IPS DF 6.9 (cell line): ENCODE data around the gene TSC22D2.
A peak's percentile ranks its signal among the peaks of the same experiment; 100 is the strongest.

Experiments
- DNase-seq: peaks from one replicate; pipeline ENCODE4 v3.0.0-alpha.2; 2013; ENCODE audit warnings: low read depth, low spot score
- H3K27ac ChIP-seq: one replicate; pipeline ENCODE4 v1.5.1; 2013; ENCODE audit warnings: low read length, control low read depth
- H3K27me3 ChIP-seq: 2 replicates; pipeline ENCODE4 v1.6.1; 2013; ENCODE audit warnings: mild to moderate bottlenecking, low read length; ENCODE audit not compliant: control insufficient read depth, insufficient read depth
- H3K36me3 ChIP-seq: 2 replicates; pipeline ENCODE4 v1.6.1; 2013; ENCODE audit warnings: low read length; ENCODE audit not compliant: control insufficient read depth, insufficient read depth
- H3K4me1 ChIP-seq: 2 replicates; pipeline ENCODE4 v1.6.1; 2013; ENCODE audit warnings: low read length; ENCODE audit not compliant: control insufficient read depth, insufficient read depth
- H3K4me3 ChIP-seq: 2 replicates; pipeline ENCODE4 v1.5.1; 2013; ENCODE audit warnings: mild to moderate bottlenecking, low read length
- H3K9me3 ChIP-seq: 2 replicates; pipeline ENCODE4 v1.6.1; 2013; ENCODE audit warnings: low read length, inconsistent platforms; ENCODE audit not compliant: control insufficient read depth, insufficient read depth
- WGBS: extraction: QIAGEN DNeasy Blood & Tissue Kit; methylation state at CpG from one replicate; pipeline ENCODE4 v1.1.7; 2013; ENCODE audit warnings: mixed read lengths, missing lambda C conversion rate; ENCODE audit not compliant: insufficient read length, insufficient coverage; 5-methylcytosine and 5-hydroxymethylcytosine counted together

TSC22D2 gene

GRCh38 chr3:150402217-150402616 is 5.9 kb upstream of the TSC22D2 start:
- H3K4me1 ChIP-seq, result no peaks in the 10 kb centered on the region
- no peaks in the 10 kb centered on the region for H3K27me3 ChIP-seq
- H3K9me3 ChIP-seq, result no peaks in the 10 kb centered on the region
- WGBS, result no CpG with 5 or more reads among the region's 1 CpG
- no peak for DNase-seq
- H3K27ac ChIP-seq, result no peak overlapping the region
- no peak overlapping the region for H3K4me3 ChIP-seq
- no peaks in the 10 kb centered on the region for H3K36me3 ChIP-seq

DNA sequence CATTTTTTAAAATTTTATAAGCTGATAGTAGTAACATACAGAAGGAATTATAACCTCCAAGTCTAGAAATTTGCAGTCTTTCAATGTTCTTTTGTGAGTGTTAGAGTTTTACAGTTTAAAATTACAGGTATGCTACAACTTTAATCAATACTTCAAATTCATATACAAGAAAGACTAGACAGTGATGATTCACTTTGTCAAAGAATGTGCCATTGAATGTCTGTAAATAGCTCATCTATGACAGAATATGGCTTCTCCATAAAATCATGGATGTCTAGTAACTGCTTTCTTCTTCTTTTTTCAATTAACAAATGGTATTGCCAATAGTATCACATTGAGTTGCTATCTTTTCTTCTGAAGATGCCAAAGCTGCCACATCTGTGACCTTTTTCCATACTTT is 4.1 kb upstream of the TSC22D2 start:
- no peak overlapping the region for H3K4me3 ChIP-seq
- no peaks in the 10 kb centered on the region for H3K36me3 ChIP-seq
- no peaks in the 10 kb centered on the region for H3K9me3 ChIP-seq
- no peaks in the 10 kb centered on the region for H3K27me3 ChIP-seq
- no peak for DNase-seq
- H3K27ac ChIP-seq, result no peak overlapping the region
- H3K4me1 ChIP-seq, result no peaks in the 10 kb centered on the region

DNA sequence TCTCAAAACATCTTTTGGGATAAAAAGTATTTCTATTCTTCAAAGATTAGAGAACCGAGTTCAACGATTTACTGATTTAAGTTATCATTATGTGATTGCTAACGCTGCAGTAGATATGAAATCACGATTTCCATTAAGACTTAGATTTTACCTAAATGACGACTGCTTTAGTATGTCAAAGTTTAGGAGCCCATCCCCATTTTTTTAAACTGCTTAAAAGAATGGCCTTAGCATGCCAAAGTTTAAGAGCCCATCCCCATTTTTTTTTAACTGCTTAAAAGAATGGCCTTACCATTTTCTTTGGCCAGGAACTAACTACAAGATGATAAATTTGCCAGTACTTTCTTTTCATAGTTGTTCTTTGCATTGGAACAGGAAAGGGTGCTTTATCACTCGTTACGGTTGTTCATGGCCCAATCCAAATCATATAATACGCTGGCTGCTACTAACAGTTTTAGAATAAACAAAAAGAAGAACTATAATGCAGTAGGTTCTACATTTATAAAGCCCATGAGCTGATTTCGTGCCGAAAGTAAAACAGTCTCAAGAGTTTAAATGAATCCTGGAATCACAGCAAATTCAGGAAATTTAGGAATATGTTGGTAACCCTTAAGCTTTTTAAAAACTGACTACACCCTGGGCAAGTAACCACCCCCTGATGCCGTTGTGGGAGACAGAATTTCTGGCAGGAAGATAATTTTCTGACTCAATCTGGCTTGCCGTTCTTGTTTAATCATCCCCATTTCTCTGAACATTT is 869 bp upstream of the TSC22D2 start:
- no peaks in the 10 kb centered on the region for H3K4me1 ChIP-seq
- no peaks in the 10 kb centered on the region for H3K36me3 ChIP-seq
- no peaks in the 10 kb centered on the region for H3K27me3 ChIP-seq
- no peak overlapping the region for H3K27ac ChIP-seq
- no peak for DNase-seq
- H3K4me3 ChIP-seq, result no peak overlapping the region
- H3K9me3 ChIP-seq, result no peaks in the 10 kb centered on the region
- WGBS, result no CpG with 5 or more reads among the region's 12 CpGs

- Histone ChIP-seq H3K36me3 (no peaks in the 10 kb centered on the region), H3K27me3 (no peaks in the 10 kb centered on the region), H3K4me3 (peak overlapping the region; percentile 46; the same call in 1 of the 2 replicates), H3K4me1 (no peaks in the 10 kb centered on the region), H3K27ac (no peak overlapping the region), H3K9me3 (no peaks in the 10 kb centered on the region)
- WGBS, result 100% methylated on average over 2 of the region's 13 CpGs
- no peak for DNase-seq
Observed at GRCh38 chr3:150407808-150408220, 284 bp upstream of the TSC22D2 start.

GRCh38 chr3:150409125-150409511 is 1.0 kb downstream of the TSC22D2 start:
- no peaks in the 10 kb centered on the region for H3K9me3 ChIP-seq
- WGBS, result no CpG with 5 or more reads among the region's 30 CpGs

GRCh38 chr3:150409512-150410310 is 1.6 kb downstream of the TSC22D2 start:
- no peak overlapping the region for H3K27ac ChIP-seq
- H3K9me3 ChIP-seq, result no peaks in the 10 kb centered on the region
- no peaks in the 10 kb centered on the region for H3K36me3 ChIP-seq
- no CpG with 5 or more reads among the region's 72 CpGs for WGBS
- H3K4me1 ChIP-seq, result no peaks in the 10 kb centered on the region
- no peak for DNase-seq
- no peaks in the 10 kb centered on the region for H3K27me3 ChIP-seq
- H3K4me3 ChIP-seq, result peak overlapping the region; percentile 46

More at GRCh38 chr3:150409125-150409511, 1.0 kb downstream of the TSC22D2 start:
- Histone ChIP-seq H3K4me1 (no peaks in the 10 kb centered on the region), H3K36me3 (no peaks in the 10 kb centered on the region), H3K4me3 (peak overlapping the region; percentile 46; the same call in 1 of the 2 replicates), H3K27ac (no peak overlapping the region), H3K27me3 (no peaks in the 10 kb centered on the region)
- DNase-seq, result no peak

DNA sequence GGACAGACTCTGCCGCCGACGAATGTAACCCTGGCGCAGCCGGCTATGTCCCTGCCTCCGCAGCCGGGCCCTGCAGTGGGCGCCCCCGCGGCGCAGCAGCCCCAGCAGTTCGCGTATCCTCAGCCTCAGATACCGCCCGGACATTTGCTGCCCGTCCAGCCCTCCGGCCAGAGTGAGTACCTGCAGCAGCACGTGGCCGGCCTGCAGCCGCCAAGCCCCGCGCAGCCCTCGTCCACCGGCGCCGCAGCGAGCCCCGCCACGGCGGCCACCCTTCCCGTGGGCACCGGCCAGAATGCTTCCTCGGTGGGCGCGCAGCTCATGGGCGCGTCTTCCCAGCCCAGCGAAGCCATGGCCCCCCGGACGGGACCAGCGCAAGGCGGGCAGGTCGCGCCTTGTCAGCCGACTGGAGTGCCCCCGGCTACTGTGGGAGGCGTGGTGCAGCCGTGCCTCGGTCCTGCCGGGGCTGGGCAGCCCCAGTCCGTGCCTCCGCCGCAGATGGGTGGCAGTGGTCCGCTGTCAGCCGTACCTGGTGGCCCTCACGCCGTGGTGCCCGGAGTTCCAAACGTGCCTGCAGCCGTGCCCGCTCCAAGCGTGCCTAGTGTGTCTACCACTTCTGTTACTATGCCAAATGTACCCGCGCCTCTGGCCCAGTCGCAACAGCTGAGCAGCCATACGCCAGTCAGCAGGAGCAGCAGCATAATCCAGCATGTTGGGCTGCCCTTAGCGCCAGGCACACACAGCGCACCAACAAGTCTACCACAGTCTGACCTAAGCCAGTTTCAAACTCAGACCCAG is 2.4 kb downstream of the TSC22D2 start:
- H3K36me3 ChIP-seq, result no peaks in the 10 kb centered on the region
- no peaks in the 10 kb centered on the region for H3K27me3 ChIP-seq
- H3K4me3 ChIP-seq, result peak overlapping the region; percentile 46
- WGBS, result no CpG with 5 or more reads among the region's 68 CpGs
- DNase-seq, result no peak
- no peak overlapping the region for H3K27ac ChIP-seq
- no peaks in the 10 kb centered on the region for H3K9me3 ChIP-seq
- no peaks in the 10 kb centered on the region for H3K4me1 ChIP-seq

- no CpG with 5 or more reads among the region's 5 CpGs for WGBS
- Histone ChIP-seq H3K27me3 (no peaks in the 10 kb centered on the region), H3K4me1 (no peaks in the 10 kb centered on the region), H3K36me3 (no peaks in the 10 kb centered on the region), H3K27ac (no peak overlapping the region), H3K4me3 (peak overlapping the region; percentile 46), H3K9me3 (no peaks in the 10 kb centered on the region)
- DNase-seq, result no peak
Observed at GRCh38 chr3:150411106-150411460, 3.0 kb downstream of the TSC22D2 start.

- Histone ChIP-seq H3K27ac (no peak overlapping the region), H3K4me1 (no peaks in the 10 kb centered on the region), H3K9me3 (no peaks in the 10 kb centered on the region), H3K27me3 (no peaks in the 10 kb centered on the region), H3K4me3 (peak overlapping the region; percentile 18; the same call in 1 of the 2 replicates), H3K36me3 (no peaks in the 10 kb centered on the region)
- no CpG with 5 or more reads among the region's 3 CpGs for WGBS
- no peak for DNase-seq
Observed at GRCh38 chr3:150411546-150411945, 3.4 kb downstream of the TSC22D2 start.

DNA sequence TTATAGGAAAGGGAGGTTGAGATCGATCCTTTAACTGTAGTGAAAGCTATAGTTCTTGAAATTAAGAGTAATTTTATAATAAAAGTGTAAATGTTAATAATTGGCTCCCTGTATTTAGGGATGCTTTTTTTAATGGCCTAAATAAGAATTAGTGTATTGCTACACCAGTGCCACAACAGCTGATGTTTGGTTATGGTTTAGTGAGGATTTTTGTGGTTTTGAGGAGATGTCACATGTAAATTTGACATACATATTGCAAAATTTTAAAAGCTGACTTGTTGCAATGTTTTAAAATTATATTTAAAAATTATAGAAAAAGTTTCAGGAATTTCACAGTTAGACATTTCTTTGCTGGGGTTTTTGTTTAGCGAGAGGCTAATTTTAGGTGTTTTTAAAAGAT is 3.9 kb downstream of the TSC22D2 start:
- Histone ChIP-seq H3K36me3 (no peaks in the 10 kb centered on the region), H3K27me3 (no peaks in the 10 kb centered on the region), H3K9me3 (no peaks in the 10 kb centered on the region), H3K4me1 (no peaks in the 10 kb centered on the region), H3K4me3 (no peak overlapping the region), H3K27ac (no peak overlapping the region)
- 100% methylated on average over 1 of the region's 2 CpGs for WGBS
- DNase-seq, result no peak
